ENCODE results near the gene BTK. TPM values are rescaled to one million over a fixed set of nuclear protein-coding genes. Genes with fewer than 3 reads are reported as not detected.

Gene BTK
- total RNA-seq, 1 experiment from 2014 or later, result not detected

GRCh38 chrX:101393530-101394305, 7.7 kb upstream of the BTK start:
- no peaks in the 10 kb centered on the region for H3K27me3 ChIP-seq (ENCODE audit: low read length)
- no peaks in the 10 kb centered on the region for H3K9me2 ChIP-seq (replicated peaks; ENCODE audit: low read length)
- ATAC-seq (0 out of 2 replicates have a peak, but pooled peaks have one; percentile 4), DNase-seq (no peak)
- H3K79me2 ChIP-seq (ENCODE audit: low read length), result peaks cover 33% of the 10 kb centered on the region
- peak overlapping the region; percentile 44 for H3K4me2 ChIP-seq (ENCODE audit: low read length)
- no peaks in the 10 kb centered on the region for H3F3A ChIP-seq (ENCODE audit: low read length, unreplicated experiment)
- peaks cover 35% of the 10 kb centered on the region for H3K36me3 ChIP-seq (ENCODE audit: low read depth, low read length)
- peaks cover 22% of the 10 kb centered on the region for H3K4me1 ChIP-seq (ENCODE audit: insufficient read depth, low read length)
- H3K27ac ChIP-seq (ENCODE audit: low read length), result no peak overlapping the region
- POLR2A ChIA-PET (ENCODE audit: unreplicated experiment), result no interaction called here
- CTCF ChIA-PET, result no interaction called here
- TF ChIP-seq CTCF (conservative IDR thresholded peaks at IDR 0.05; ENCODE audit: low read depth, low read length) (no peak), EZH2phosphoT487 (IDR thresholded peaks at IDR 0.05; ENCODE audit: borderline replicate concordance, low read length) (no peak), EZH2 (IDR thresholded peaks at IDR 0.05; ENCODE audit: low read length, unreplicated experiment) (no peak)
- no peak overlapping the region for H2AFZ ChIP-seq (ENCODE audit: low read length)
- H3K4me3 ChIP-seq (ENCODE audit: low read length), result peak overlapping the region; percentile 23; the same call in 1 of the 2 replicates
- intact Hi-C loops (cut with micrococcal nuclease), result no loop called here
- BruUV-seq (replicated peaks), result no TSS peak
- H4K20me1 ChIP-seq (ENCODE audit: low read length), result peaks cover 17% of the 10 kb centered on the region; the same call in 1 of the 2 replicates
- H3K9me3 ChIP-seq (ENCODE audit: low read length), result no peaks in the 10 kb centered on the region
- no peak overlapping the region for H3K9ac ChIP-seq (ENCODE audit: low read length)

GRCh38 chrX:101391831-101392230, 5.8 kb upstream of the BTK start:
- peak overlapping the region; percentile 100 for H3K9ac ChIP-seq (ENCODE audit: low read length)
- TF ChIP-seq EZH2 (IDR thresholded peaks at IDR 0.05; ENCODE audit: low read length, unreplicated experiment) (no peak), CTCF (conservative IDR thresholded peaks at IDR 0.05; ENCODE audit: low read depth, low read length) (no peak), EZH2phosphoT487 (IDR thresholded peaks at IDR 0.05; ENCODE audit: borderline replicate concordance, low read length) (no peak)
- H3K36me3 ChIP-seq (ENCODE audit: low read depth, low read length), result peaks cover 35% of the 10 kb centered on the region
- no peaks in the 10 kb centered on the region for H3K9me2 ChIP-seq (replicated peaks; ENCODE audit: low read length)
- ChIA-PET POLR2A (ENCODE audit: unreplicated experiment) (no interaction called here), CTCF (no interaction called here)
- H3K9me3 ChIP-seq (ENCODE audit: low read length), result no peaks in the 10 kb centered on the region
- H3K79me2 ChIP-seq (ENCODE audit: low read length), result peaks cover 33% of the 10 kb centered on the region
- ATAC-seq (no peak), DNase-seq (no peak)
- no peak overlapping the region for H2AFZ ChIP-seq (ENCODE audit: low read length)
- no TSS peak for BruUV-seq (replicated peaks)
- H3K4me3 ChIP-seq (ENCODE audit: low read length), result peak overlapping the region; percentile 95
- H3K27me3 ChIP-seq (ENCODE audit: low read length), result no peaks in the 10 kb centered on the region
- H3K4me1 ChIP-seq (ENCODE audit: insufficient read depth, low read length), result peaks cover 22% of the 10 kb centered on the region
- peaks cover 17% of the 10 kb centered on the region; the same call in 1 of the 2 replicates for H4K20me1 ChIP-seq (ENCODE audit: low read length)
- H3F3A ChIP-seq (ENCODE audit: low read length, unreplicated experiment), result no peaks in the 10 kb centered on the region
- peak overlapping the region; percentile 91 for H3K4me2 ChIP-seq (ENCODE audit: low read length)
- intact Hi-C loops (cut with micrococcal nuclease), result loop anchor here (2.0 kb wide), 1 partner anchor 43 kb away; the partner anchor contains the start of gene TIMM8A
- peak overlapping the region; percentile 69 for H3K27ac ChIP-seq (ENCODE audit: low read length)

All from PC-3 (cell line).